Pulmonary artery endothelial cell (primary cell): ENCODE data around the gene GMFB. TPM values are rescaled to one million over a fixed set of nuclear protein-coding genes. Genes with fewer than 3 reads are reported as not detected.
"Not testable (repeated sequence)": the region's sequence is repeated elsewhere in the genome, so short reads cannot be mapped to it uniquely, and the experiment has no call there.

Experiments used
- DNase-seq: peaks from one replicate; pipeline ENCODE4 v3.0.0-alpha.2; 2011; ENCODE audit warnings: low read depth, low spot score
- total RNA-seq: library from RNA; depleted of rRNA; stranded (reverse); fragments of >200 nt; gene quantifications from 2 replicates; pipeline ENCODE4 v1.2.3, GENCODE V29; 2014

The GMFB gene
- total RNA-seq, 1 donor from 2014 or later, result 55.9 TPM

GRCh38 chr14:54459106-54459505 lies 29.7 kb downstream of the GMFB start:
- DNase-seq, result no peak

GRCh38 chr14:54458536-54458935 lies 30.2 kb downstream of the GMFB start:
- DNase-seq, result not testable (repeated sequence)

GRCh38 chr14:54457609-54457996 lies 31.2 kb downstream of the GMFB start:
- no peak for DNase-seq

- not testable (repeated sequence) for DNase-seq
These were observed 31.8 kb downstream of the GMFB start for GRCh38 chr14:54456820-54457608.

GRCh38 chr14:54455363-54455762 lies 33.4 kb downstream of the GMFB start:
- DNase-seq, result no peak

GRCh38 chr14:54453990-54454389 lies 34.8 kb downstream of the GMFB start:
- not testable (repeated sequence) for DNase-seq

GRCh38 chr14:54453252-54453651 lies 35.5 kb downstream of the GMFB start:
- DNase-seq, result no peak

- no peak for DNase-seq
These were observed 36.8 kb downstream of the GMFB start for GRCh38 chr14:54451961-54452360.

GRCh38 chr14:54451121-54451601 lies 37.6 kb downstream of the GMFB start:
- DNase-seq, result no peak

- DNase-seq, result no peak
These were observed 38.2 kb downstream of the GMFB start for GRCh38 chr14:54450535-54450934.

- no peak for DNase-seq
These were observed 41.5 kb downstream of the GMFB start for GRCh38 chr14:54447231-54447692.

- DNase-seq, result no peak
These were observed 42.6 kb downstream of the GMFB start for GRCh38 chr14:54446161-54446693.

- DNase-seq, result no peak
These were observed 44.1 kb downstream of the GMFB start for GRCh38 chr14:54444681-54445080.

GRCh38 chr14:54443981-54444380 lies 44.8 kb downstream of the GMFB start:
- no peak for DNase-seq

GRCh38 chr14:54442961-54443360 lies 45.8 kb downstream of the GMFB start:
- DNase-seq, result not testable (repeated sequence)

- peak; percentile 71 for DNase-seq
These were observed 47.6 kb downstream of the GMFB start, which contains the start of gene CNIH1 for GRCh38 chr14:54440873-54441868. Gene CNIH1 (minus strand): TSS chr14:54441374. CDS start chr14:54441327, 47 bp downstream.

GRCh38 chr14:54440476-54440872 lies 48.3 kb downstream of the GMFB start:
- no peak for DNase-seq

- no peak for DNase-seq
These were observed 48.7 kb downstream of the GMFB start for GRCh38 chr14:54440037-54440436.

- DNase-seq, result no peak
These were observed 50.1 kb downstream of the GMFB start for GRCh38 chr14:54438703-54439102.

- not testable (repeated sequence) for DNase-seq
These were observed 50.8 kb downstream of the GMFB start for GRCh38 chr14:54437954-54438353.

GRCh38 chr14:54435500-54435981 lies 53.2 kb downstream of the GMFB start:
- peak; percentile 37 for DNase-seq
